Brain microvascular endothelial cell (primary cell): ENCODE measurements around the gene DPP10.

Experiments used
- DNase-seq: peaks from one replicate; pipeline ENCODE4 v3.0.0-alpha.2; 2020
- H3K27ac ChIP-seq: fragments of 250-450 bp; sonication (Bioruptor Pico); 2 replicates; pipeline ENCODE4 v1.5.1; 2020; ENCODE audit warnings: mild to moderate bottlenecking, moderate library complexity
- H3K27me3 ChIP-seq: fragments of 250-450 bp; sonication (Bioruptor Pico); replicated peaks from 2 replicates; pipeline ENCODE4 v1.5.1; 2020; ENCODE audit warnings: mild to moderate bottlenecking
- H3K36me3 ChIP-seq: fragments of 250-450 bp; sonication (Bioruptor Pico); replicated peaks from 2 replicates; pipeline ENCODE4 v1.5.1; 2020; ENCODE audit warnings: mild to moderate bottlenecking
- H3K4me3 ChIP-seq: 2 replicates; pipeline ENCODE4 v1.5.1; 2011; ENCODE audit warnings: low read depth, mild to moderate bottlenecking, control low read depth, low read length, moderate library complexity
- CTCF ChIP-seq: IDR thresholded peaks from 2 replicates; pipeline ENCODE4 v1.5.1; 2011; ENCODE audit warnings: low read depth, mild to moderate bottlenecking, moderate library complexity, low read length, control low read depth, inconsistent platforms; ENCODE audit errors: missing control alignments
- in situ Hi-C: cut with HindIII; loops from 2 replicates; pipeline ENCODE4 v1.10.0; 2017; ENCODE audit warnings: low sequenced_read_pairs, low pct_ligation_motif_present

The DPP10 gene

GRCh38 chr2:115609978-115610377 lies 1167.5 kb downstream of the DPP10 start:
- no peaks in the 10 kb centered on the region for H3K36me3 ChIP-seq
- DNase-seq, result no peak
- no peaks in the 10 kb centered on the region for H3K27me3 ChIP-seq
- TF ChIP-seq CTCF, result no peak
- H3K4me3 ChIP-seq, result no peak overlapping the region
- no peak overlapping the region for H3K27ac ChIP-seq
- in situ Hi-C loops, result no loop called here

- in situ Hi-C loops, result no loop called here
- Histone ChIP-seq H3K4me3 (no peak overlapping the region), H3K27ac (no peak overlapping the region), H3K27me3 (no peaks in the 10 kb centered on the region), H3K36me3 (no peaks in the 10 kb centered on the region)
- no peak for DNase-seq
- TF ChIP-seq CTCF, result no peak
These were observed 1168.4 kb downstream of the DPP10 start for GRCh38 chr2:115610888-115611287.

GRCh38 chr2:115624332-115624731 lies 1181.9 kb downstream of the DPP10 start:
- Histone ChIP-seq H3K27ac (no peak overlapping the region), H3K36me3 (no peaks in the 10 kb centered on the region), H3K27me3 (no peaks in the 10 kb centered on the region), H3K4me3 (no peak overlapping the region)
- no peak for TF ChIP-seq CTCF
- in situ Hi-C loops, result no loop called here
- no peak for DNase-seq

- in situ Hi-C loops, result no loop called here
- DNase-seq, result no peak
- H3K27me3 ChIP-seq, result no peaks in the 10 kb centered on the region
- H3K36me3 ChIP-seq, result no peaks in the 10 kb centered on the region
- H3K27ac ChIP-seq, result no peak overlapping the region
- no peak overlapping the region for H3K4me3 ChIP-seq
- no peak for TF ChIP-seq CTCF
These were observed 1192.1 kb downstream of the DPP10 start for GRCh38 chr2:115634578-115634977.

GRCh38 chr2:115635430-115635829 lies 1193.0 kb downstream of the DPP10 start:
- no peak for DNase-seq
- in situ Hi-C loops, result no loop called here
- H3K36me3 ChIP-seq, result no peaks in the 10 kb centered on the region
- H3K27me3 ChIP-seq, result no peaks in the 10 kb centered on the region
- no peak overlapping the region for H3K4me3 ChIP-seq
- H3K27ac ChIP-seq, result no peak overlapping the region
- no peak for TF ChIP-seq CTCF

GRCh38 chr2:115649731-115650130 lies 1207.3 kb downstream of the DPP10 start:
- in situ Hi-C loops, result no loop called here

More at GRCh38 chr2:115649731-115650130, 1207.3 kb downstream of the DPP10 start:
- Histone ChIP-seq H3K36me3 (no peaks in the 10 kb centered on the region), H3K4me3 (no peak overlapping the region), H3K27ac (no peak overlapping the region), H3K27me3 (no peaks in the 10 kb centered on the region)
- no peak for DNase-seq
- no peak for TF ChIP-seq CTCF
